AG08395 (cell line): ENCODE data around the gene GRIP1.

Experiments used
- DNase-seq: peaks from one replicate; pipeline ENCODE4 v3.0.0; 2012; ENCODE audit warnings: mixed read lengths, low spot score

GRIP1 gene

DNA sequence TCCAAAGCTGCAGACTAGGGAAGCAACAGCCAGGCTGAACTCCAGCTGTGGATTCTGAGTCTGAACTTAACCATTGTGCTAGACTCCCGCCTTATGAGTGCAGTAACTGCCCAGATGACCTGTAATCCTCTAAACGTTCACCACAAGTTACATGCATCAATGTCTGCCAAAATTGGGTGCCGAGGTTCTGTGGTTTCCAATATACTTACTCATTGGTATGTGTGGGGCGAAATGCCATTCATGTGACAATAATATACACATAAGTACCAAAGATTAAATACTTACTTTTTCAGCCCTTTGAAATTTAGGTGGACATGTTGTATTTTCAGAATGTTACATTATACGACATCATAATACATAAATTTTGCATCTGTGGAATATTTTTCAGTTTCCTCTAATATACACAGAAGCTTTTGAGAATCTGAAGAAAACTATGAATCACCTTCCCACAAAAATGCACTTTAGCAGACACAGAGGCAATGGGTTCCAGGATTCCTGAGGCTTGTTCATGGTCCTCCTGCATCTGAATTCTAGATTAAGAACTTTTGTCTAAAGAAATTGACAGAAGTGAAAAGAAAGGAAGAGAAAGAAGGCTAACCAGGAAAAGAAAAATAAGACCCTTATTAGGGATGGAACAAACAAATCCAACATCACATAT is 31.7 kb downstream of the GRIP1 start:
- DNase-seq, result peak; percentile 85

DNA sequence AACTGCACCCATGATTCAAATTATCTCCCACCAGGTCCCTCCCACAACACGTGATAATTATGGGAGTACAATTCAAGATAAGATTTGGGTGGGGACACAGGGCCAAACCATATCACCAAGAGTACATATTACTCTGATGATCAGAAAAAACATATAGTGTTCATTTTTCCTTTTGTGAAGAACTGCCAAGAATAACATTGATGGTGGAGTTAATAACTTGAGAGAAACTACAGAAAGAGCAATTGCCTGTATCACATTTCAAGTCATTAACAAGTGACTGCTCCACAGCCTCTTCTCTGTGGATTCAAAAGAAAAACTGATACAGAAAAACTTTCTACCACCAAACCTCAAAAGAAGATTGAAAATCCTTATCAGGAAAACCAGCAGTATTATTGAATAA is 34.7 kb downstream of the GRIP1 start:
- DNase-seq, result no peak

DNA sequence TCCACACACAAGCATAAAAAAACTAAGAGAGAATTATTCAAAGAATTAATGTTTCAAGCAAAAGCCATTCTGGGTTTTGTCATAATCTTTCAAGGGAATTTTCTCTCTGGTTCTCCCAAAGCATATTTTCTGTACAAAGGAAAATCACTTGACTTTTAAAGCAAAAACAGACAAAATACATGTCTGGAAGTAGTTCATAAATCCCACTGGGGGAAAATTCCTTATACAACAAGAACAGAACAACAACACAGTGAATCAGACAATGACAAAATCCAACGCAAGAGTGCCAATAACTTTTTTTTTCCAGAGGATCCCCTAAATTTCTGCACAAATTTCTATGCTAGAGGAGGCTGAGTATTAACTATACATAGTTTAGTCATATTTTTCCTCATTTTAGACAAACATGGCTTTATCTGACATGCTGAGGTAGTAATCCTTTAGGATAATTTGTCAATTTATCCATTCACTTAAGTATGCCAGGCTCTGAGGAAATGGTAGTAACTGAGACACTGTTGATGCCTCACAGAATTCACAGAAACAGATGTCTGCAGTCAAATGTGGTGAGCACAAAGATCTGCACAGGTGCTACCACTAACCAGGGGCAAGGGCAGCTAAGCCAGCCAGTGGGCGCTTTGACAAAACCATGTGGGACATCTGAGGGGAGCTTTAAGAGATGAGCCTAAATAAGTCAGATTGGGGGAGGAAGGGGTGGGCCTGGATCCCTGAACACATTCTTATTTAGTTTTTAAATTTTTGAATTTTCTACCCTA is 38.0 kb downstream of the GRIP1 start:
- DNase-seq, result no peak

DNA sequence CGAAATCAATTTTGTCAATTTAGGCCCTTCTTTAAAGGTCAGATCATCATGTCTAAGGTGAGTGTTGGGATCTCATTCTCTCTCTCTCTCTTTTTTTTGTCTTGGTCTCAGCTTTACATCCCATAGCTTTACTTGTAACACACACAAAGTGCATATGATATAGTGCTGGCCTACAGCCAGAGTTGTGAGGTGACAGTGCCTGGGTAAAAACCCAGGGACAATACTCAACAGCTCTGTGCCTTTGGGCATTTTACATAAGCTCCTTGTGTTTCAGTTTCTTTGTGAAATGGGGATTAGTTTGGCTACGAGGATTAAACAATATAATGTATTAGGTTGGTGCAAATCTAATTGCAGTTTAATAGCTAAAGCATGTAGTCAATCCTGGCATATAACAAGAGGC is 40.2 kb downstream of the GRIP1 start:
- DNase-seq, result no peak

DNA sequence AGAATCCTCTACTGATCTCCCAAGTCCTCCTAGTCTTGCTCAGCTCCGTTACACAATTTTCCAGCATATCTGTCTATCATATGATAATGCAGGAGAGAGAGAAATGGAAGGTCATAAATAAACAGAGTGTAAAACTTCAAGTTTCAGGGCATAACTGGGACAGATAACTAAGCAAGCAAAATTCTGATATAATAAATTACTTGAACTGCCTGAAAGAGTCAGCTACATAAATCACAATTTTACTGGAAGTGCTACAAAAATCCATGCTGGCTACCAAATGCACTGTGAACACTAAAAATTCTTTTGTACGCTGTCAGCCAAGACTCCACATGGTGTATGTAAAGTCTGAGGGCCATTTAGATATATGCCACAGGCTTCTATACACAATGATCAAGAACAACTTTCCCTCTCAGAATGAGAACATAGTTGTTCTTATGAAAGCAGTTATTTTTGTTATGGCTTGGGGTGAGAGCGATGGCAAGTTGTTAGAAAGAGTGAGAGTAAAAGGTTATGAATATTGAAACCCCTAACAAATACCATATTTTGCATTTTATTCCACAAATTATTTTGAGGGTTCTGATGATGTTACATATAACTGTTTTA is 41.1 kb downstream of the GRIP1 start:
- no peak for DNase-seq

DNA sequence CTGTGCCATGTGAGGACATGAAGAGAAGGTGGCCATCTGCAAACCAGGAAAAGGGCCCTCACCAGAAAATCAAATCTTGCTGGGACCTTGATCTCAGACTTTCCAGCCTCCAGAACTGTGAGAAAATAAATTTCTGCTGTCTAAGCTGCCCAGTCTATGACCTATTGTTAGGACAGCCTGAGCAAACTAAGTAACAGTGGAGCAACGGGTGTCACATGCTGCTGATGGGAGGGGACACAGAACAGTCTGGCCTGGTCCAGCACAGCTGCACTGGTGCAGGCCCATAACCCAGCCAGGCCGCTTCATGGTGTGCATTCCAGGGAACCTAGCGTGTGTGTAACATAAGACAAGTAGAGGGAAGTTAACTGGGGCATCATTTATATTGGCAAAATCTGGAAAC is 42.1 kb downstream of the GRIP1 start:
- no peak for DNase-seq

DNA sequence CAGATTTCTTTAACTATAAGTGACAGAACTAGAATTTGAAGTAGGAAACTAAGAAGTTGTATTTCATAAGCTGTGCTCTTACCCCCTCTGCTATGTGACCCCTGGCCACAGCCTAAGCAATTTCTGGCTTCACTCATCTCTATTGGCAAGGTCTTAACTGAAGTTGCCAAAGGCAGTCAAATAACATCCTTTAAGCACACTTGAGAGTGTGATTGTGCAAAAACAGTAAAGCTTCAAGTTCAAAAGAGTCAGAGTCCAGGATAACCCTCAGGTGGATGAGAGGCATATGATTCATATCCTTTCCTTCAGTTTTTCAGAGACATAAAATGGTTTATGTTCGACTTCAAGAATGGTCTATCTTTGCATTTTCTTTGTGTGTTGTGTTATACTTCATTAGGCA is 45.2 kb downstream of the GRIP1 start:
- no peak for DNase-seq

DNA sequence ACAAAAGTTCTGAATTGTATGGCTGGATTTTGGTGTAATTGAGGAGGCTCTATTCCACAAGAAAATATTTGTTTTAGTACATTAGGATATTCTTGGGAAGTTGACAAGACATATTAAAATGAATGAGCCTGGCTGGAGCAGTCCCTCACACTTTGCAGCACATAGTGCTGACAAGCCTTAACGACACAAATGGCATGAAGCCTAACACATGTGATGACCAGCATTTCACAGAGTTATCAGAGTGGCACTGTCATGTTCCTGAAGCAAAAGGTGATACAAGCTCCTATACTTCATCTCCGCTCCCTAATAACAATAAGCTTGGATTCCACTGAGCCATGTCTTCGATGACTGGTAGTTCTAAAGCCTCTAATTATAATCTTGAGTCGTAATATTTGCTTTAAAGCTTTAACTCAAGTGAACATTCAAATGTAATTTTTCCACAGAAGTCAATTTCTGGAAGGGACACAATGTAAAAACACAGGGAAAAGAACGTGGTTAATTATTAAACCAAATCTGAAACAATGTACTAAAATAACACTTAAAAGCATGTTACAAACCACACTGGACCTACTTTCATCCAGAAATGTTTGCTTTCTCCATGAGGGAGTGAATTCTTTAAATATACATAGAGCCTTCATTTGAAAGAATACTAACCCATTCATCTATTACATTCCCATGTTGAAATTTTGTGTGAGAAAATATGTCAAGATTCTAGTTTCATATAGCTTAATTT is 49.6 kb downstream of the GRIP1 start:
- no peak for DNase-seq

DNA sequence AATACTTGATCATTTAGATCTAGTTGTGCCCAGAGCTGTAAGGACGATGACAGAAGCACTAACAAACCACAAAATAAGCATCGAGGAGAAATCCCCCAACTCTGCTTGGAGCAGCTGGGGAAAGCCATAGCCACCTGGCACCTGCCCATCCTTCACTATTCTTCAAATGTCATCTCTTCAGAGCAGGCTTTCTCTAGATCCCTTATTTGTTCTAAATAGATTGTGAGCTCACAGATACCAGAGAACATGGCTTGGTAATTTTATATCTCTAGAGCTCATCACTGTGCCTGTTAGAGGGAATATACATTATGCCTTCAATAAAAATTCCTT is 50.9 kb downstream of the GRIP1 start:
- DNase-seq, result no peak

DNA sequence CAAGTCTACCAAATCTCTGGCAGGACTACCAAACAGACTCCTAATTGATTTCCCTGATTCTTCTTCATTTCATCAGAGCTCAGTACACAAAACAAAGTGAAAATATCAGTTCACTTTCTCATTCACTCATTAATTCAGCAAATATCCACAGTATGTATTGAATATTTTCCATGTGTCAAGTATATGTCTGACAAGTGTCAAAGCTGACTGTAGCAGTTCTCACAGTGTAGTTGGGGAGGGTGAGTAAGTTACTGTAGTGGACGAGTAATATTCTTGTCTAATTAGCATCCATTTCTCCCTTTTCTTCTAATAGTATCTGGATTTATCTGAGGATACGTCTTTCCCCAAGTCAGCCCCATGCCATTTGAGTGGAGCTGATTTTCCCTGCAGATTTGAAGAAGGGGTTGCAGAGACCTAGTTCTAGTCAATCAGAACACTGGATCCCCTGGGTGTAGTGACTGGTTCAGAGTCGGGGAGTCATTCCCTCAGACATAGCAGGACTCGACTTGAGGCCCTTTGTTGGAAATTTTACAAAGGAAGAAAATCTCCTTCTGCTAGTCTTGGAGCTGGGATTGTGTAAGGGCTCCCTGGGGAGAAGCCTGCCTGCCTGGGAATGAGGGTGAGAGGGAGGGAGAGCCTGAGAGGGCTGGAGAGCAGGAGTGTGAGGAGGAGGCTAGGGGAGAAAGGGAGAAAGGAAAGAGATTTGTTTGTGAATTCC is 51.4 kb downstream of the GRIP1 start:
- no peak for DNase-seq

DNA sequence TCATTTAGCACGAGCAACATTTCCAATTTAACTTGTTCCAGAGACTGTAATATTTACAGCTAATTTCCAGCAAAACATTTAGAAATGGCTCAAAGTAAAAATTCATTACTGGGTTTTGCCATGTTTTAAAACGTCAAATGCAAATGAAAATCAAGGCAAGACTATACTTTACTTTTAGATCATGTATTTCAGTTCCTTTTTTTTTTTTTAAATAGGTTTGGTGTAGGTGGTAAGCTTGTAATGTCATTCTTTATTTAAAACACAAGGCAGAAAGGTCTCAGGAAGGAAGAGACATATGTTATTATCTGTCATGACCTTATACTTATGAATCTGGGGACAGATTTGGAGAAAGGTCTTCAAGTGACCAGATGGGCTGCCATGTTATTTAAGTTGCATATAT is 54.1 kb downstream of the GRIP1 start:
- no peak for DNase-seq

DNA sequence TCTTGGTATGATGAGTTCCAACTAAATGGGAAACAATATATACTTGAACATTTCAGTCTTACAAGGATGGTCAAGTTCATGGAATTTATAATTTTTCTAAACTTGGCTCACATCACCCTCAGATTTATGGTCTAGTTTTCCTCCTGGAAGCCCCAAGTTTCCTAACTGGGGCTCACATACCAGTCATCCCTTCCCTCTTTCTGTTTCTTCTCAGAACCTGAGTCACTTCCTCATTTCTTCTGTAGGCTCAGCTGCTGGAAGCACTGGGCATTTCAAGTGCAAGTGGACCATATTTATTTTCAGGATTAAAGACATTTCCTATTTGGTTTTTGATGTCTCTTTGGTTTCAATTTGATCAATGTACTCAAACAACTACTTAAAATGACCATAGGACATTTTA is 55.4 kb downstream of the GRIP1 start:
- peak; percentile 22 for DNase-seq

DNA sequence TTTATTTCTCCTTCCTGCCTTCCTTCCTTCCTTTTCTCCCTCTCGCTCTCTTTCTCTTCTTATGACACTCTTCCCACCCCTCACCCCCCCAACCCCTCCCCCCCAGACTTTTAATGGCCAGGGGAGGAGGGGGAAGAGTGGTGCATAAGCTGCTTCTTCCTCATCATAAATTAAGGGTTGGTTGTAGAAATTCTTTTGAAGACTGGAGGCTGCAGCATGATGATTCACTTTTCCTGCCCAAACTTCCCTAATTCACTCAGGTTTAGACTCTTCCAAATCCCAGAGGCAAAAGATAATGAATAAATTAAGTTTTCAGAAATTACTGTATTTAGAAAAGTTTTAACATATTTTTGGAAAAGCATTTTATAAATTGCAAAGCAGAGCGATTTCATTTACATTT is 58.2 kb downstream of the GRIP1 start:
- no peak for DNase-seq

DNA sequence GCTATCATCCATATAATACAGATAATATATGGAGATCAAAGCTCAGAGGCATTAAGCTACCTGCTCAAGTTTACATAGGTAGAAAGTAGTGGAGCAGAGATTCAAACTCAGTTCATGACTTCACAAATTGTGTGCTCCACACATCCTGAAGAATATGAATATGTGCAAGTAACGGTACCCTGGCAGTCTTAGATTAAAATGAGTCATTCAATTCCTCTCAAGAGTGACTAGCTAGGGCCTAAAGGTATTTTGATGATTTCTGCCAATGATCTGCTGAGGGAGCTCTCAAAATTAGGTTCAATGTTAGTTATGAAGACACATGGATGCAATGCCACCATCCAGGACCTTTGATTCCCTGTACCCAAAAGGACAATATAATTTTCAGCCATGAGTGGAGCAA is 58.9 kb downstream of the GRIP1 start:
- no peak for DNase-seq

DNA sequence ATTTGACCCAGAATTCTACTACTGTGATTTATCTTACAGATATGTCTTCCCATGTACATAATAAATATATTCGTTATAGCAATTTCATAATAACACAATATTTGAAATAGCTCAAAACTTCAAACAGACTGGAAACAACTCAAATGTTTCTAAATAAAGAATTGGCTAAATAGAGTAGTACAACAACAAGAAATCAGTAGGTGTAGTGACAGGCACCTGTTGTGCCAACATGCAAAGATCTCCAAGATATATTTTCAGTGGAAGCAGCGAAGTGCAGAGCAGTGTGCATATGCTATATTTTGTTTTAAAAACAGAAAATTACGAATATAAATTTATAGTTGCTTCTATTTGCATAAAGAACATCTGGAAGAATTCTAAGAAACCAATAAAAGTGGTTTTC is 60.9 kb downstream of the GRIP1 start:
- DNase-seq, result no peak

DNA sequence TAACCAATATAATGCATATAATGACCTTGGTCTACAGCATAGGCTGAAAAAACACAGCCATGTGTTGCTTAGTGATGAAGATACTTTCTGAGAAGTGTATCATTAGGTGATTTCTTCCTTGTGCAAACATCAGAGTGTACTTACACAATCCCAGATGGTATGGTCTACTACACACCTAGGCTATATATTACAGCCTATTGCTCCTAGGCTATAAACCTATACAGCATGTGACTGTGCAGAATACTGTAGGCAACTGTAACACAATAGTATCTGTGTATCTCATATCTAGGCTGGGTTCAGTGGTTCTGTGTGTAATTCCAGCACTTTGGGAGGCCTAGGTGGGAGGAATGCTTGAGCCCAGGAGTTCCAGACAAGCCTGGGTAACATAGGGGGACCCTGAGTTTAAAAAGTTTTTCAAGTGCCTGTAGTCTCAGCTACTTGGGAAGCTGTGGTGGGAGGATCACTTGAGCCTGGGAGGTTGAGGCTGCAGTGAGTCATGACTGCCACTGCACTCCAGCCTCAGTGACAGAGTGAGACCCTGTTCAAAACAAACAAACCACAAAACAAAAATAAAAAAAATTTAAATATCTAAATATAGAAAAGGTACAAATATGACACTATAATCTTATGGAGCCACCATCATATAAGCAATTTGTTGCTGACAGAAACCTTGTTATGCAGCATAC is 66.6 kb downstream of the GRIP1 start:
- DNase-seq, result no peak

DNA sequence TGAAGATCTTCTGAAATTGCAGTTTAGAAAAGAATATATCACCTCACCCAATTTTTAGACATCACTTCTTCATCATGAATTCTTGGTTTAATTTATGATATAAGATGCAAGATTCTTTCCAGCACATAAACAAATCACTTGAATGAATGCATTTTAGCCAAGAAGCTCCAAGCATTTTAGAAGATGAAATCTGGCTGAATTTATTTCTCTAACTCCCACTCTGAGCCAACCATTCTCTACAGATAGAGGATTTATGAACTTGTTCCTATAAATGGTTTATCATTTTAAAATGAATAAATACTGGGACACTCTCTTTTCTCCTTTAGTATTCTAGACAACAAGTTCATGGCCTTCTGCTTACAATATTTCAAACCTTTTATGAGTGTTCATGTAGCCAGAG is 71.7 kb downstream of the GRIP1 start:
- no peak for DNase-seq

DNA sequence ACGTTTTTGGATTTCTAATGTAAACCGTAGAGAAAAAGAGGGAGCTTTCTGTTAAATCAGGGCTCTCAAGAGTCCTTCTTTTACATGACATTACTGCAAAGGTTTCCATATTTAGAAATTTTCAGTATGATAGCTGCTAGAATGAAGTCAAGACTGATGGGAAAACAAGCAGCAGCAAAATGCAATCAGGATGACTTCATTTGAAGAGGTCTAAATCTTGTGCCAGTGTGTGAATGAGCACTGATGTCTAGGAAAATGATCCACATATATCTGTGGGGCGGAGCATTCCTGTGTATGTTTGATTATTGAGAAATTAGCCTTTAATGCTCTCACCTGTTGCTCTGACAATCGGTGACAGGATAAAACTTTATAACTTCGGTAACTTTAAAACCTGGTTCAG is 73.6 kb downstream of the GRIP1 start:
- no peak for DNase-seq

DNA sequence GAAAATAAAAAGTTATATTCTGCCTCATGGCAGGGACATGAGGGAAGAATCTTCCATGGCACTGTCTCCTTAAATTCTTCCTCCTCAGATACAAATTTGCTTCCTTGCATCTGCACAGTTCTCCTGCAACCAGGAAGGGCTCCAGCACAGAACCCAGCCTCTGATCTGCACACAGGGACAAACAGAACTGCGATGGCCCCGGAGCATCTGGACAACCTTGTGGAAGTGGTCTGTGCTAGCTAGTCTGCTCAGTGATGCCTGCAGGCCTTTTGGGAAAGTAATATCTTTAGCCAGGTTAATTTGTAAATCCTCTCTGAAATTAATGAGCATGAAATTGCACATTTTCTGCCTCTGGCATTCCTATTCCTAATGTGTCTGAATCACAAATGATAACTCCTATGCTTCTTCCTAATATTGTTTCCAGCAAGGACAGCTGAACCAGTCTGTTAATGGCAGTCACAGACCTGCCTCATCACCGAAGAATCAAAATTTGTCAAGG is 74.8 kb downstream of the GRIP1 start:
- no peak for DNase-seq

DNA sequence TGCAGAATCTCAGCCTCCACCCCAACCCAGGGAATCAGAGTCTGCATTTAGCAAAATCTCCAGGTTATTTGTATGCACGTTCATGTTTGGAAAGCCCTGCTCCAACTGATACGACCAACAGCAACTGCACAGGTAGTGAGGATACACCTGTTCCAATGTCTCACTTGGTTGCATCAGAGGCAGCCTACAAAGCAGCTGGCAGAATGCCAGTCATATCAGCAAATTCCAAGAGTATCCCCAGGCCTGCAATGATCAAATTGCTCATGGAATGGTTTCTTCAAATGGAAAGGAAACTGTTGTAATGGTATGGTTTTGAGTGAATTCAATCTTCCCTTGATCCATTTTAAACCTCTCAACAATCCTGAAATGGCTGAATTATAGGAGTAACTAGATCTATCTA is 75.4 kb downstream of the GRIP1 start:
- DNase-seq, result no peak

DNA sequence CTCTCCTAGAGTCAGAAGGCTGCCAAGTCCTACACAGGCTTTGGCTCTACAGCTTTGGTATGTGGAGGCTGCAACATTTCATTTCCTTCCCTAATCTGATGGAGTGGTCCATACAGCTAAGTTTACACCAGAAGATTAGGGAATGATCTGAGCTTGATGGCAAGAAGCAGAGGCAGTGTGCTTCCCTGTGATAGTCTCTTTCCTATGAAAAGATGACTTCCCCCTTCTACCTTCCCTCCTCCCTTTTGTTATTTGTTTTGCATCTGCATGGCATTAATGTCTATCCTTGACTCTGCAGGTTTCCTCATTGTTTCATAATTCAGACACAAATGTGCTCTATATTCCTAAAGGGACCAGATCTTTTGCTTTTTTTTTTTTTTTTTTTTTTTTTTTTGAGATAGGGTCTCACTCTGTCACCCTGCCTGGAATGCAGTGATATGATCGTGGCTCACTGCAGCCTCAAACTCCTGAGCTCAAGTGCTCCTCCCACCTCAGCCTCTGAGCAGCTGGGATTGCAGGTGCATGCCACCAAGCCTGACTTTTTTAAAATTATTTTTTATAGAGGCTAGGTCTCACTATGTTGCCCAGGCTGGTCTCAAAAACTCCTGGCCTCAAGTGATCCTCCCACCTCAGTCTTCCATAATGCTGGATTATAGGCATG is 76.3 kb downstream of the GRIP1 start:
- DNase-seq, result no peak
